Measurements from ENCODE around the gene NFXL1. TPM values are rescaled to one million over a fixed set of nuclear protein-coding genes. Genes with fewer than 3 reads are reported as not detected.

The NFXL1 gene
- total and polyA plus RNA-seq, 10 of the 15 experiments (the other 5 are each of a cell fraction or from before 2014, with no cell fraction given) = 8.1 to 16.5 (median 13.1) TPM

DNA sequence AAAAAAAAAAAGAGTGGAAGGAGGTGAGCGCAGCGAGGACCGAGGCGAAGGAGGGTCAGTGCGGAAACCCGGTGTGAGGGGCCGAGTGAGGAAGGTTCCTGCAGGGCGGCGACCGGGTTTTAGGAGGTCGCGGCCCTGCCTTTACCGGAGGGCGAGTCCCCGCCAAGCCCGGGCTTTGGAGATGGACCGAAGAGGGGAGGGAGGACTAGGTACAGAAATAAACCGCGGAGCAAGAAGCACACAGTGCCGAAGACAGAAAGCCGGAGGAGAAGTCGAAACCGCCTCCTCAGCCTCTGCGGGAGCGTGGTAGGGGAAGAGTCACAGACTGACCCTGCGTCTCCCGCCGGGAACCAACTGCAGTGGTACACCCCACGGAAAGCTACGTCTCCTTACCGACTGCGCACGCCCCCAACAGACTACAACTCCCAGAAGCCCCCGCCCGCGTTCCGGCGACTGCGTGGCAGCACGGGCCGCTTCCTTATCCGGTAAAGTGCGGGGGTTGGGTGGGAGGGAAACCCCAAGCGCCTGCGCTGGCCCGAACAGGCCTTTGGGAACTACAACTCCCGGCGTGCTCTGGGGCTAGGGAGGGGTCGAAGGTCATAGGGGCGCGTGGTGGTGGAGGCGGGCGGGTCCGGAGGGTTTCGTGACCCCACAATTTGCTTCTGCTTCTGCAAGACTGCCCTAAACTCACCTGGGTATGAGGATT is at the start of gene NFXL1 (continued):
- TF ChIP-seq TARDBP (IDR thresholded peaks at IDR 0.05; ENCODE audit: borderline replicate concordance) = peak; percentile 88
- TF ChIP-seq CREB1 (IDR thresholded peaks at IDR 0.05; ENCODE audit: low read depth) = peak; percentile 93
- no peak for TF ChIP-seq GATAD2B (conservative IDR thresholded peaks at IDR 0.05; ENCODE audit: low read depth)
- TF ChIP-seq ATF7 (IDR thresholded peaks at IDR 0.05; ENCODE audit: low read depth) = 0 out of 2 replicates have a peak, but pooled peaks have one; percentile 71
- peak; percentile 99 for TF ChIP-seq NR2C1 (IDR thresholded peaks at IDR 0.05)
- TF ChIP-seq, protein P1, sequence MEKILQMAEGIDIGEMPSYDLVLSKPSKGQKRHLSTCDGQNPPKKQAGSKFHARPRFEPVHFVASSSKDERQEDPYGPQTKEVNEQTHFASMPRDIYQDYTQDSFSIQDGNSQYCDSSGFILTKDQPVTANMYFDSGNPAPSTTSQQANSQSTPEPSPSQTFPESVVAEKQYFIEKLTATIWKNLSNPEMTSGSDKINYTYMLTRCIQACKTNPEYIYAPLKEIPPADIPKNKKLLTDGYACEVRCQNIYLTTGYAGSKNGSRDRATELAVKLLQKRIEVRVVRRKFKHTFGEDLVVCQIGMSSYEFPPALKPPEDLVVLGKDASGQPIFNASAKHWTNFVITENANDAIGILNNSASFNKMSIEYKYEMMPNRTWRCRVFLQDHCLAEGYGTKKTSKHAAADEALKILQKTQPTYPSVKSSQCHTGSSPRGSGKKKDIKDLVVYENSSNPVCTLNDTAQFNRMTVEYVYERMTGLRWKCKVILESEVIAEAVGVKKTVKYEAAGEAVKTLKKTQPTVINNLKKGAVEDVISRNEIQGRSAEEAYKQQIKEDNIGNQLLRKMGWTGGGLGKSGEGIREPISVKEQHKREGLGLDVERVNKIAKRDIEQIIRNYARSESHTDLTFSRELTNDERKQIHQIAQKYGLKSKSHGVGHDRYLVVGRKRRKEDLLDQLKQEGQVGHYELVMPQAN (conservative IDR thresholded peaks at IDR 0.05) = peak; percentile 57
- peak; percentile 25; the same call in 1 of the 2 replicates for TF ChIP-seq SPI1 (IDR thresholded peaks at IDR 0.05; ENCODE audit: borderline replicate concordance, insufficient read depth, low read depth, low read length)
- TF ChIP-seq, protein P2, sequence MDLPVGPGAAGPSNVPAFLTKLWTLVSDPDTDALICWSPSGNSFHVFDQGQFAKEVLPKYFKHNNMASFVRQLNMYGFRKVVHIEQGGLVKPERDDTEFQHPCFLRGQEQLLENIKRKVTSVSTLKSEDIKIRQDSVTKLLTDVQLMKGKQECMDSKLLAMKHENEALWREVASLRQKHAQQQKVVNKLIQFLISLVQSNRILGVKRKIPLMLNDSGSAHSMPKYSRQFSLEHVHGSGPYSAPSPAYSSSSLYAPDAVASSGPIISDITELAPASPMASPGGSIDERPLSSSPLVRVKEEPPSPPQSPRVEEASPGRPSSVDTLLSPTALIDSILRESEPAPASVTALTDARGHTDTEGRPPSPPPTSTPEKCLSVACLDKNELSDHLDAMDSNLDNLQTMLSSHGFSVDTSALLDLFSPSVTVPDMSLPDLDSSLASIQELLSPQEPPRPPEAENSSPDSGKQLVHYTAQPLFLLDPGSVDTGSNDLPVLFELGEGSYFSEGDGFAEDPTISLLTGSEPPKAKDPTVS (IDR thresholded peaks at IDR 0.05; ENCODE audit: low read depth, low read length) = 0 out of 2 replicates have a peak, but pooled peaks have one; percentile 37
- TF ChIP-seq PML (IDR thresholded peaks at IDR 0.05; ENCODE audit: low read length) = peak; percentile 70
- TF ChIP-seq, protein P3, sequence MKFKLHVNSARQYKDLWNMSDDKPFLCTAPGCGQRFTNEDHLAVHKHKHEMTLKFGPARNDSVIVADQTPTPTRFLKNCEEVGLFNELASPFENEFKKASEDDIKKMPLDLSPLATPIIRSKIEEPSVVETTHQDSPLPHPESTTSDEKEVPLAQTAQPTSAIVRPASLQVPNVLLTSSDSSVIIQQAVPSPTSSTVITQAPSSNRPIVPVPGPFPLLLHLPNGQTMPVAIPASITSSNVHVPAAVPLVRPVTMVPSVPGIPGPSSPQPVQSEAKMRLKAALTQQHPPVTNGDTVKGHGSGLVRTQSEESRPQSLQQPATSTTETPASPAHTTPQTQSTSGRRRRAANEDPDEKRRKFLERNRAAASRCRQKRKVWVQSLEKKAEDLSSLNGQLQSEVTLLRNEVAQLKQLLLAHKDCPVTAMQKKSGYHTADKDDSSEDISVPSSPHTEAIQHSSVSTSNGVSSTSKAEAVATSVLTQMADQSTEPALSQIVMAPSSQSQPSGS (IDR thresholded peaks at IDR 0.05; ENCODE audit: low read length) = no peak
- 0 out of 2 replicates have a peak, but pooled peaks have one; percentile 4 for TF ChIP-seq TCF3 (IDR thresholded peaks at IDR 0.05; ENCODE audit: borderline replicate concordance, insufficient read depth, low read depth, low read length)
- TF ChIP-seq LARP7 (IDR thresholded peaks at IDR 0.05) = peak; percentile 54; the same call in 1 of the 2 replicates
- TF ChIP-seq CHD2 (IDR thresholded peaks at IDR 0.05; ENCODE audit: borderline replicate concordance, low read depth, low read length) = peak; percentile 83
- TF ChIP-seq, protein P4, sequence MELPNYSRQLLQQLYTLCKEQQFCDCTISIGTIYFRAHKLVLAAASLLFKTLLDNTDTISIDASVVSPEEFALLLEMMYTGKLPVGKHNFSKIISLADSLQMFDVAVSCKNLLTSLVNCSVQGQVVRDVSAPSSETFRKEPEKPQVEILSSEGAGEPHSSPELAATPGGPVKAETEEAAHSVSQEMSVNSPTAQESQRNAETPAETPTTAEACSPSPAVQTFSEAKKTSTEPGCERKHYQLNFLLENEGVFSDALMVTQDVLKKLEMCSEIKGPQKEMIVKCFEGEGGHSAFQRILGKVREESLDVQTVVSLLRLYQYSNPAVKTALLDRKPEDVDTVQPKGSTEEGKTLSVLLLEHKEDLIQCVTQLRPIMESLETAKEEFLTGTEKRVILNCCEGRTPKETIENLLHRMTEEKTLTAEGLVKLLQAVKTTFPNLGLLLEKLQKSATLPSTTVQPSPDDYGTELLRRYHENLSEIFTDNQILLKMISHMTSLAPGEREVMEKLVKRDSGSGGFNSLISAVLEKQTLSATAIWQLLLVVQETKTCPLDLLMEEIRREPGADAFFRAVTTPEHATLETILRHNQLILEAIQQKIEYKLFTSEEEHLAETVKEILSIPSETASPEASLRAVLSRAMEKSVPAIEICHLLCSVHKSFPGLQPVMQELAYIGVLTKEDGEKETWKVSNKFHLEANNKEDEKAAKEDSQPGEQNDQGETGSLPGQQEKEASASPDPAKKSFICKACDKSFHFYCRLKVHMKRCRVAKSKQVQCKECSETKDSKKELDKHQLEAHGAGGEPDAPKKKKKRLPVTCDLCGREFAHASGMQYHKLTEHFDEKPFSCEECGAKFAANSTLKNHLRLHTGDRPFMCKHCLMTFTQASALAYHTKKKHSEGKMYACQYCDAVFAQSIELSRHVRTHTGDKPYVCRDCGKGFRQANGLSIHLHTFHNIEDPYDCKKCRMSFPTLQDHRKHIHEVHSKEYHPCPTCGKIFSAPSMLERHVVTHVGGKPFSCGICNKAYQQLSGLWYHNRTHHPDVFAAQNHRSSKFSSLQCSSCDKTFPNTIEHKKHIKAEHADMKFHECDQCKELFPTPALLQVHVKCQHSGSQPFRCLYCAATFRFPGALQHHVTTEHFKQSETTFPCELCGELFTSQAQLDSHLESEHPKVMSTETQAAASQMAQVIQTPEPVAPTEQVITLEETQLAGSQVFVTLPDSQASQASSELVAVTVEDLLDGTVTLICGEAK (IDR thresholded peaks at IDR 0.05; ENCODE audit: borderline replicate concordance) = peak; percentile 89
- TF ChIP-seq SIN3A (IDR thresholded peaks at IDR 0.05; ENCODE audit: low read depth, low read length) = peak; percentile 61; the same call in 1 of the 2 replicates
- TF ChIP-seq POLR2A (IDR thresholded peaks at IDR 0.05; ENCODE audit: low read depth, low read length) = peak; percentile 91
- TF ChIP-seq POLR2AphosphoS5 (IDR thresholded peaks at IDR 0.05; ENCODE audit: low read length) = peak; percentile 95
- no peak for TF ChIP-seq RAD21 (IDR thresholded peaks at IDR 0.05; ENCODE audit: insufficient read depth, low read depth, low read length)
- TF ChIP-seq EZH2 (IDR thresholded peaks at IDR 0.05; ENCODE audit: borderline replicate concordance, control insufficient read depth, low read depth, low read length) = no peak
- TF ChIP-seq, protein P5, sequence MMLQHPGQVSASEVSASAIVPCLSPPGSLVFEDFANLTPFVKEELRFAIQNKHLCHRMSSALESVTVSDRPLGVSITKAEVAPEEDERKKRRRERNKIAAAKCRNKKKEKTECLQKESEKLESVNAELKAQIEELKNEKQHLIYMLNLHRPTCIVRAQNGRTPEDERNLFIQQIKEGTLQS (IDR thresholded peaks at IDR 0.05; ENCODE audit: borderline replicate concordance, extremely low read depth, low read depth, low read length) = peak; percentile 48; the same call in 1 of the 2 replicates
- peak; percentile 59; the same call in 2 of the 3 replicates for TF ChIP-seq POU2F2 (IDR thresholded peaks at IDR 0.05; ENCODE audit: borderline replicate concordance, low read depth, low read length)
